DND-41 (cell line): ENCODE data around the gene DAZ1.
"Not testable (repeated sequence)": the region's sequence is repeated elsewhere in the genome, so short reads cannot be mapped to it uniquely, and the experiment has no call there.

Experiments
- ATAC-seq: fragments of 200-7000 bp; cut with Tn5 transposase; 3 replicates; pipeline ENCODE4 v1.9.1; 2021; ENCODE audit warnings: low read depth; ENCODE audit not compliant: insufficient read depth
- DNase-seq: peaks from one replicate; pipeline ENCODE4 v3.0.0-alpha.2; 2020
- H2AFZ ChIP-seq: 2 replicates; pipeline ENCODE4 v1.6.0; 2012; ENCODE audit warnings: low read depth, low read length
- H3K27ac ChIP-seq: 2 replicates; pipeline ENCODE4 v1.5.1; 2012; ENCODE audit warnings: low read length, inconsistent platforms
- H3K27me3 ChIP-seq: fragments of 200-600 bp; sonication (generic); 2 replicates; pipeline ENCODE4 v1.6.0; 2012; ENCODE audit warnings: low read length, mild to moderate bottlenecking, inconsistent platforms; ENCODE audit not compliant: insufficient read depth, poor library complexity
- H3K36me3 ChIP-seq: 2 replicates; pipeline ENCODE4 v1.5.1; 2012; ENCODE audit warnings: low read length, inconsistent platforms; ENCODE audit not compliant: insufficient read depth
- H3K4me1 ChIP-seq: 2 replicates; pipeline ENCODE4 v1.5.1; 2012; ENCODE audit warnings: mild to moderate bottlenecking, low read length; ENCODE audit not compliant: insufficient read depth
- H3K4me2 ChIP-seq: 2 replicates; pipeline ENCODE4 v1.6.0; 2012; ENCODE audit warnings: mild to moderate bottlenecking, moderate library complexity, low read length, inconsistent platforms; ENCODE audit not compliant: insufficient read depth
- H3K4me3 ChIP-seq, 2 experiments: fragments of 200-600 bp in 1 of 2; shearing (Covaris generic) in 1 of 2; 2 replicates each; pipeline ENCODE4 v1.5.1; 2012 to 2016; ENCODE audit warnings: inconsistent platforms in 2 of 2, low read length in 2 of 2, mild to moderate bottlenecking in 2 of 2, low read depth in 1 of 2, moderate library complexity in 1 of 2
- H3K79me2 ChIP-seq: 2 replicates; pipeline ENCODE4 v1.6.0; 2012; ENCODE audit warnings: low read length, inconsistent platforms; ENCODE audit not compliant: insufficient read depth
- H3K9ac ChIP-seq: 2 replicates; pipeline ENCODE4 v1.6.0; 2012; ENCODE audit warnings: low read depth, mild to moderate bottlenecking, inconsistent platforms, low read length, moderate library complexity
- H3K9me3 ChIP-seq: 2 replicates; pipeline ENCODE4 v1.5.1; 2012; ENCODE audit warnings: low read length, moderate library complexity, mild to moderate bottlenecking, inconsistent platforms; ENCODE audit not compliant: insufficient read depth, severe bottlenecking
- H4K20me1 ChIP-seq: 2 replicates; pipeline ENCODE4 v1.6.0; 2012; ENCODE audit warnings: low read length; ENCODE audit not compliant: insufficient read depth

DAZ1 gene

GRCh38 chrY:23198908-23199307 is at the start of gene DAZ1:
TSS of gene DAZ1 (minus strand) at chrY:23199008. CDS start at chrY:23198800, 208 bp downstream.
- H3K4me1 ChIP-seq, H3K4me3 ChIP-seq, H3K79me2 ChIP-seq, H3K36me3 ChIP-seq, H2AFZ ChIP-seq, H3K4me2 ChIP-seq, H4K20me1 ChIP-seq, H3K27ac ChIP-seq, H3K9me3 ChIP-seq, H3K27me3 ChIP-seq, ATAC-seq, H3K9ac ChIP-seq, DNase-seq: not testable (repeated sequence)

- H4K20me1 ChIP-seq, H3K9ac ChIP-seq, H3K27ac ChIP-seq, H3K4me2 ChIP-seq, H3K27me3 ChIP-seq, H3K9me3 ChIP-seq, H3K79me2 ChIP-seq, H3K36me3 ChIP-seq, H3K4me3 ChIP-seq, H2AFZ ChIP-seq, ATAC-seq, DNase-seq, H3K4me1 ChIP-seq: not testable (repeated sequence)
These were observed 20.4 kb upstream of the DAZ1 start, which contains the start of gene DAZ2 for GRCh38 chrY:23219233-23219632. TSS of gene DAZ2 (plus strand) at chrY:23219533. CDS start at chrY:23219741, 208 bp downstream.

- not testable (repeated sequence) for H3K79me2 ChIP-seq, H3K4me3 ChIP-seq, H3K36me3 ChIP-seq, H3K27me3 ChIP-seq, H3K4me1 ChIP-seq, DNase-seq, H3K9me3 ChIP-seq, ATAC-seq, H3K27ac ChIP-seq, H3K4me2 ChIP-seq, H3K9ac ChIP-seq, H2AFZ ChIP-seq, H4K20me1 ChIP-seq
These were observed 11.9 kb upstream of the DAZ1 start for GRCh38 chrY:23210681-23211080.

- ATAC-seq, H3K4me2 ChIP-seq: not testable (repeated sequence)
These were observed 11.1 kb upstream of the DAZ1 start for GRCh38 chrY:23209802-23210495.

GRCh38 chrY:23207455-23207854 is 8.6 kb upstream of the DAZ1 start:
- H3K4me2 ChIP-seq, H2AFZ ChIP-seq, H3K4me3 ChIP-seq, H3K4me1 ChIP-seq, H3K9me3 ChIP-seq, H3K9ac ChIP-seq, ATAC-seq, H3K36me3 ChIP-seq, DNase-seq, H3K79me2 ChIP-seq, H3K27ac ChIP-seq, H4K20me1 ChIP-seq, H3K27me3 ChIP-seq: not testable (repeated sequence)

More at GRCh38 chrY:23209802-23210495, 11.1 kb upstream of the DAZ1 start:
- not testable (repeated sequence) for H3K9me3 ChIP-seq, H3K27ac ChIP-seq, H3K36me3 ChIP-seq, H3K27me3 ChIP-seq, H3K79me2 ChIP-seq, DNase-seq, H3K4me3 ChIP-seq, H3K9ac ChIP-seq, H4K20me1 ChIP-seq, H3K4me1 ChIP-seq, H2AFZ ChIP-seq
